Calu3 (cell line): ENCODE measurements around the gene TNS1. TPM values are rescaled to one million over a fixed set of nuclear protein-coding genes. Genes with fewer than 3 reads are reported as not detected.

Experiments used
- BruUV-seq: library from RNA; stranded (reverse); fragments of 400-500 nt; replicated peaks from 2 replicates; lab custom pipeline; 2021; lab: Mats Ljungman, UMichigan
- CTCF ChIA-PET: fragments of 300-600 bp; sonication (Branson Sonifier 250); formaldehyde crosslinking; loops from one replicate; lab custom pipeline; 2022; ENCODE audit warnings: antibody characterized with exemption; lab: Charles Lee
- DNase-seq: peaks from one replicate; pipeline ENCODE4 v3.0.0; 2022
- H3K27ac Mint-ChIP-seq: one replicate; pipeline ENCODE4 v1.8.0; 2022; ENCODE audit warnings: mixed read lengths; ENCODE audit not compliant: unreplicated experiment
- H3K27me3 Mint-ChIP-seq: one replicate; pipeline ENCODE4 v1.8.0; 2022; ENCODE audit warnings: mixed read lengths; ENCODE audit not compliant: unreplicated experiment
- H3K36me3 Mint-ChIP-seq: one replicate; pipeline ENCODE4 v1.8.0; 2022; ENCODE audit warnings: mild to moderate bottlenecking, moderate library complexity, mixed read lengths; ENCODE audit not compliant: insufficient read depth, unreplicated experiment
- H3K4me1 Mint-ChIP-seq: one replicate; pipeline ENCODE4 v1.8.0; 2022; ENCODE audit warnings: mild to moderate bottlenecking, low read depth, mixed read lengths; ENCODE audit not compliant: unreplicated experiment
- H3K4me3 Mint-ChIP-seq: one replicate; pipeline ENCODE4 v1.8.0; 2022; ENCODE audit warnings: mild to moderate bottlenecking, low read depth, moderate library complexity, mixed read lengths; ENCODE audit not compliant: unreplicated experiment
- H3K9me3 Mint-ChIP-seq: one replicate; pipeline ENCODE4 v1.8.0; 2022; ENCODE audit warnings: low read depth, mixed read lengths; ENCODE audit not compliant: unreplicated experiment
- intact Hi-C: fragments of 100-400 bp; cut with micrococcal nuclease; formaldehyde crosslinking; loops from one replicate; pipeline ENCODE4 v1.10.0; 2022; ENCODE audit not compliant: unreplicated experiment
- total RNA-seq: library from RNA; stranded (reverse); gene quantifications from 2 replicates; pipeline ENCODE4 v1.2.3, GENCODE V29; 2022
- TF ChIP-seq, protein P1 (sequence below): fragments of 200-600 bp; IDR thresholded peaks from one replicate; pipeline ENCODE4 v1.8.0; 2022; ENCODE audit warnings: antibody characterized with exemption; ENCODE audit not compliant: unreplicated experiment

The TNS1 gene
- total RNA-seq, 1 experiment from 2014 or later = 2.2 TPM

DNA sequence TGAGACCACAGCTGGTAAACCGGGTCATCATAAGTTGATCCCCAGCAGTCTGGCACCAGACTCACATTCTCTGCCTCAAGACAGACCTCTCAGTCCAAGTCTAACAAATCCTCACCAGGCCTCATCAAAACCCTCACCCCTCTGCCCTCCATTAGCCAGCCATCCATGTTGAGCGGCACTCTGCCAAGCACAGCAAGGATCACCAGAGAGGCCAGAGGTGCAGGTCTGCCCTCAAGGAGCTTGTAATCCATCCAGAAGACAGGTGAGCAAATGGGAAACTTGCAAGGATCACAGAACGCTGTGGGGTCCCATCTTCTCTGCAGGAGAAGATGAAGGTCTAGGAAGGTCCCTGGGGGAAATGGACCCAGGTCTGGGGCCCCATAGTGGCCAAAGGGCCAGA lies 63.6 kb downstream of the TNS1 start:
- TF ChIP-seq, protein P1, sequence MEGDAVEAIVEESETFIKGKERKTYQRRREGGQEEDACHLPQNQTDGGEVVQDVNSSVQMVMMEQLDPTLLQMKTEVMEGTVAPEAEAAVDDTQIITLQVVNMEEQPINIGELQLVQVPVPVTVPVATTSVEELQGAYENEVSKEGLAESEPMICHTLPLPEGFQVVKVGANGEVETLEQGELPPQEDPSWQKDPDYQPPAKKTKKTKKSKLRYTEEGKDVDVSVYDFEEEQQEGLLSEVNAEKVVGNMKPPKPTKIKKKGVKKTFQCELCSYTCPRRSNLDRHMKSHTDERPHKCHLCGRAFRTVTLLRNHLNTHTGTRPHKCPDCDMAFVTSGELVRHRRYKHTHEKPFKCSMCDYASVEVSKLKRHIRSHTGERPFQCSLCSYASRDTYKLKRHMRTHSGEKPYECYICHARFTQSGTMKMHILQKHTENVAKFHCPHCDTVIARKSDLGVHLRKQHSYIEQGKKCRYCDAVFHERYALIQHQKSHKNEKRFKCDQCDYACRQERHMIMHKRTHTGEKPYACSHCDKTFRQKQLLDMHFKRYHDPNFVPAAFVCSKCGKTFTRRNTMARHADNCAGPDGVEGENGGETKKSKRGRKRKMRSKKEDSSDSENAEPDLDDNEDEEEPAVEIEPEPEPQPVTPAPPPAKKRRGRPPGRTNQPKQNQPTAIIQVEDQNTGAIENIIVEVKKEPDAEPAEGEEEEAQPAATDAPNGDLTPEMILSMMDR = no peak
- intact Hi-C loops = no loop called here
- H3K27ac Mint-ChIP-seq = no peak overlapping the region
- peaks cover 10% of the 10 kb centered on the region for H3K4me1 Mint-ChIP-seq
- CTCF ChIA-PET = interaction anchor here (0.6 kb wide), 1 partner anchor 51 kb away, joined by 3 read pairs; no protein-coding TSS in a partner anchor
- peaks cover 75% of the 10 kb centered on the region for H3K27me3 Mint-ChIP-seq
- no peaks in the 10 kb centered on the region for H3K36me3 Mint-ChIP-seq
- no peaks in the 10 kb centered on the region for H3K9me3 Mint-ChIP-seq
- no TSS peak for BruUV-seq
- H3K4me3 Mint-ChIP-seq = no peak overlapping the region
- DNase-seq = no peak

DNA sequence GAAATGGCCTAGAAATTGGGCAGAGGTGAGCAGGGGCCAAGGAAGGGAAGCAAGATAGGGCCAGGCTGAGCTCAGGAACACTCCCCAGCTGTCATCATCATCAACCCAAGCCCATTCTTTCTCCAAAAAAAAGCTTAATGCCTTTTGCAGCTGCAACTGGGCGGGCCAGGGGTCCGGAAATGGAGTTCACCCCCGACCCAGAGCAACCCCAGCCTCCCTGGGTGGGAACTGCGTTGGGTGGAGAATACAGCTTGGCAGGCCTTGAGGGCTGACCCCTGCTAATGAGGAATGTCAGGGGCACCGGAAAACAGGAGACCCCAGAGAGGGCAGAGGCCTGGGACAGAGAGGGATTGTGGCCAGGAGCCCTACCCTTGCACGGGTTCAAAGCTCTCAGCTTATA lies 64.8 kb downstream of the TNS1 start:
- no peak overlapping the region for H3K4me3 Mint-ChIP-seq
- no peaks in the 10 kb centered on the region for H3K36me3 Mint-ChIP-seq
- H3K9me3 Mint-ChIP-seq = no peaks in the 10 kb centered on the region
- peaks cover 75% of the 10 kb centered on the region for H3K27me3 Mint-ChIP-seq
- TF ChIP-seq, protein P1 = no peak
- BruUV-seq = no TSS peak
- DNase-seq = no peak
- CTCF ChIA-PET = no interaction called here
- intact Hi-C loops = no loop called here
- no peaks in the 10 kb centered on the region for H3K4me1 Mint-ChIP-seq
- no peak overlapping the region for H3K27ac Mint-ChIP-seq

DNA sequence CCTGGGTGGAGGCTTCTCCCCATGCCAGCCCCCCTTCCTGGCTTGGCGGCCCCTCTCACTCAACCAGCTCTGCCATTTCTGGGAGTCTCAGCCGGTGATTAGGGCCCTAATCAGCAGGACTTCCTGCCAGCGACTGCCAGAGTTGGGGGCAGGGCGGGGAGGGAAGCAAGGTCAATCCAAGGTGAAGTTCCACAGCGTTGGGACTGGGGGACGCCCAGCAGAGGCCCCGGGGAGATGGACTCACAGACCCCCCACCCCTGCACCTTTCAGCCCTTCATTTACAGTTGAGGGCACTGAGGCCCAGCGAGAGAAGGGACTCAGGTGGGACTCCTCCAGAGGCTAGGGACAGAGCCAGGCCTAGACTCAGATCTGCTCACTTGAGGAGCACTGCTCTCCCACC lies 65.3 kb downstream of the TNS1 start:
- intact Hi-C loops = no loop called here

DNA sequence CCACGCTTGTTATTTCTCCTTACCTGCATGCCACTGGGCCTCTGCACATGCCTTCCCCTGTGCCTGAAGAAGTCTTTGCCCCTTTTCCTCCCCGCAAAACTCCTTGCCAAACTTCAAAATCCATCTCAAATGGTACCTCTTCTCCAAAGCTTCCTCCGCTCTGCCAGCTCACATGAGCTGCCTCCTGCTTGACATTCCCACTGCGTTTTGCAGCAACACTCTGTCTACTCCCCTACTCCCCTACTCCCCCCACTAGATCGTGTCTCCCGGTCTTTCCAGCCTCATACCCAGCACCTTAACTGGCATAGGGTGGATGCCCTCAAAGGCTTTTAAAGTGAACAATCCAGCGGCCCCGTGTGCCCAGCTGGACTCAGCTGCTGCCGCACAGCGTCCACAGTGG lies 65.8 kb downstream of the TNS1 start:
- Mint-ChIP-seq H3K9me3 (no peaks in the 10 kb centered on the region), H3K27me3 (peaks cover 78% of the 10 kb centered on the region), H3K27ac (no peak overlapping the region), H3K4me3 (no peak overlapping the region), H3K36me3 (no peaks in the 10 kb centered on the region), H3K4me1 (no peaks in the 10 kb centered on the region)
- CTCF ChIA-PET = no interaction called here
- TF ChIP-seq, protein P1 = no peak
- intact Hi-C loops = no loop called here
- no peak for DNase-seq
- BruUV-seq = no TSS peak

More for the DNA sequence above, 65.3 kb downstream of the TNS1 start:
- no peak overlapping the region for H3K27ac Mint-ChIP-seq
- CTCF ChIA-PET = no interaction called here
- peaks cover 78% of the 10 kb centered on the region for H3K27me3 Mint-ChIP-seq
- no peak for DNase-seq
- no TSS peak for BruUV-seq
- H3K36me3 Mint-ChIP-seq = no peaks in the 10 kb centered on the region
- H3K9me3 Mint-ChIP-seq = no peaks in the 10 kb centered on the region
- TF ChIP-seq, protein P1 = no peak
- no peak overlapping the region for H3K4me3 Mint-ChIP-seq
- no peaks in the 10 kb centered on the region for H3K4me1 Mint-ChIP-seq
